SK-N-SH (cell line): ENCODE data around the gene ARAF.
A peak's percentile ranks its signal among the peaks of the same experiment; 100 is the strongest.

Experiments used
- CTCF ChIP-seq: fragments of 200-600 bp; sonication (generic); IDR thresholded peaks from 2 replicates; pipeline ENCODE4 v1.6.1; 2017; ENCODE audit warnings: antibody characterized with exemption, mild to moderate bottlenecking, moderate library complexity
- EP300 ChIP-seq, 2 experiments: IDR thresholded peaks; 2 replicates each; pipeline versions ENCODE4 v1.4.0 to v1.6.1; 2012; ENCODE audit warnings: borderline replicate concordance in 1 of 2, low read depth in 1 of 2, low read length in 1 of 2
- EZH2phosphoT487 ChIP-seq: fragments of 200-600 bp; sonication (generic); IDR thresholded peaks from 2 replicates; pipeline ENCODE4 v1.6.1; 2017; ENCODE audit warnings: low read depth, mixed run types, mild to moderate bottlenecking, antibody characterized with exemption, moderate library complexity, borderline replicate concordance
- FOXJ3 ChIP-seq: sonication (generic); formaldehyde crosslinking; IDR thresholded peaks from 2 replicates; pipeline ENCODE4 v1.5.1; 2020; ENCODE audit warnings: mild to moderate bottlenecking, missing genetic modification reagents
- IRF3 ChIP-seq: fragments of 150-350 bp; IDR thresholded peaks from 2 replicates; pipeline ENCODE4 v1.6.1; 2016; ENCODE audit warnings: mild to moderate bottlenecking, low read depth, low read length
- JUND ChIP-seq: IDR thresholded peaks from 2 replicates; pipeline ENCODE4 v1.4.0; 2012
- POLR2AphosphoS5 ChIP-seq: IDR thresholded peaks from 2 replicates; pipeline ENCODE4 v1.6.1; 2012; ENCODE audit warnings: low read depth, low read length
- REST ChIP-seq: IDR thresholded peaks from 2 replicates; pipeline ENCODE4 v1.6.1; 2012; ENCODE audit warnings: mild to moderate bottlenecking, low read depth, low read length, moderate library complexity
- SMC3 ChIP-seq: IDR thresholded peaks from 2 replicates; pipeline ENCODE4 v1.6.1; 2012; ENCODE audit warnings: low read depth, low read length, improper control_type of control experiment
- TCF12 ChIP-seq: IDR thresholded peaks from 2 replicates; pipeline ENCODE4 v1.4.0; 2012
- USF2 ChIP-seq: fragments of 150-350 bp; IDR thresholded peaks from 2 replicates; pipeline ENCODE4 v1.6.1; 2017; ENCODE audit warnings: antibody characterized with exemption, low read length, low read depth, borderline replicate concordance

- TF ChIP-seq CTCF (peak; percentile 49), EP300 (IDR thresholded peaks at IDR 0.05; ENCODE audit: borderline replicate concordance in 1 of 2, low read depth in 1 of 2, low read length in 1 of 2) (no peak), IRF3 (no peak), FOXJ3 (no peak), EZH2phosphoT487 (no peak), USF2 (no peak), REST (no peak), POLR2AphosphoS5 (no peak), TCF12 (no peak), SMC3 (no peak), JUND (no peak)
Observed at GRCh38 chrX:47568656-47569295, 7.8 kb downstream of the ARAF start.
